Thyroid gland (tissue), 4 donors: Measurements from ENCODE around the gene CHCHD10. TPM values are rescaled to one million over a fixed set of nuclear protein-coding genes. Genes with fewer than 3 reads are reported as not detected.
A peak's percentile ranks its signal among the peaks of the same experiment; 100 is the strongest.

ENCODE experiments used
- DNase-seq, 2 donors: peaks; one replicate each; pipeline ENCODE4 v3.0.0-alpha.2; 2019
- H3K27ac ChIP-seq, 3 donors: fragments of 200-600 bp; sonication (generic); 1 replicate in 2 of 3; 2 replicates in 1 of 3; pipeline ENCODE4 v1.5.1; 2016 to 2019; ENCODE audit warnings: mild to moderate bottlenecking in 1 of 3, moderate library complexity in 1 of 3
- H3K27me3 ChIP-seq: fragments of 200-600 bp; sonication (generic); one replicate; pipeline ENCODE4 v1.5.1; 2019
- H3K36me3 ChIP-seq, 2 donors: fragments of 200-600 bp; sonication (generic); one replicate each; pipeline ENCODE4 v1.5.1; 2016 to 2019
- H3K4me1 ChIP-seq, 2 donors: fragments of 200-600 bp; sonication (generic); one replicate each; pipeline ENCODE4 v1.5.1; 2017 to 2019
- H3K4me3 ChIP-seq, 3 donors: fragments of 200-600 bp; sonication (generic); replicated peaks in 1 of 3; 1 replicate in 2 of 3; 2 replicates in 1 of 3; pipeline ENCODE4 v1.5.1; 2016; ENCODE audit warnings: mild to moderate bottlenecking in 1 of 3
- H3K9me3 ChIP-seq: fragments of 200-600 bp; sonication (generic); one replicate; pipeline ENCODE4 v1.5.1; 2017
- CTCF ChIP-seq, 6 experiments: fragments of 200-600 bp in 3 of 6; fragments of 450-650 bp in 3 of 6; sonication (generic) in 3 of 6; IDR thresholded peaks; one replicate each; pipeline ENCODE4 v1.5.1; 2016 to 2019; ENCODE audit warnings: antibody characterized with exemption in 6 of 6, mild to moderate bottlenecking in 2 of 6, inconsistent platforms in 1 of 6, moderate library complexity in 1 of 6
- POLR2A ChIP-seq, 2 donors: fragments of 450-650 bp; IDR thresholded peaks; one replicate each; pipeline ENCODE4 v1.6.1; 2017; ENCODE audit warnings: antibody characterized with exemption in 2 of 2, mild to moderate bottlenecking in 2 of 2, moderate library complexity in 1 of 2
- WGBS, 2 donors: methylation state at CpG; one replicate each; pipeline ENCODE4 v1.1.5; 2017; 5-methylcytosine and 5-hydroxymethylcytosine counted together
- intact Hi-C: fragments of 100-400 bp; cut with DNase I; formaldehyde crosslinking; loops from one replicate; pipeline ENCODE4 v1.15.1; 2023
- total RNA-seq, 4 donors: library from RNA; depleted of rRNA; stranded (reverse); fragments of >200 nt; gene quantifications; one replicate each; pipeline ENCODE4 v1.2.3, GENCODE V29; 2016

Gene CHCHD10
- total RNA-seq = 100 to 1,000 TPM in 1 of 4 donors, 10 to 100 TPM in 2, 1 to 10 TPM in 1; 9.4 to 154 (median 47.0) TPM

DNA sequence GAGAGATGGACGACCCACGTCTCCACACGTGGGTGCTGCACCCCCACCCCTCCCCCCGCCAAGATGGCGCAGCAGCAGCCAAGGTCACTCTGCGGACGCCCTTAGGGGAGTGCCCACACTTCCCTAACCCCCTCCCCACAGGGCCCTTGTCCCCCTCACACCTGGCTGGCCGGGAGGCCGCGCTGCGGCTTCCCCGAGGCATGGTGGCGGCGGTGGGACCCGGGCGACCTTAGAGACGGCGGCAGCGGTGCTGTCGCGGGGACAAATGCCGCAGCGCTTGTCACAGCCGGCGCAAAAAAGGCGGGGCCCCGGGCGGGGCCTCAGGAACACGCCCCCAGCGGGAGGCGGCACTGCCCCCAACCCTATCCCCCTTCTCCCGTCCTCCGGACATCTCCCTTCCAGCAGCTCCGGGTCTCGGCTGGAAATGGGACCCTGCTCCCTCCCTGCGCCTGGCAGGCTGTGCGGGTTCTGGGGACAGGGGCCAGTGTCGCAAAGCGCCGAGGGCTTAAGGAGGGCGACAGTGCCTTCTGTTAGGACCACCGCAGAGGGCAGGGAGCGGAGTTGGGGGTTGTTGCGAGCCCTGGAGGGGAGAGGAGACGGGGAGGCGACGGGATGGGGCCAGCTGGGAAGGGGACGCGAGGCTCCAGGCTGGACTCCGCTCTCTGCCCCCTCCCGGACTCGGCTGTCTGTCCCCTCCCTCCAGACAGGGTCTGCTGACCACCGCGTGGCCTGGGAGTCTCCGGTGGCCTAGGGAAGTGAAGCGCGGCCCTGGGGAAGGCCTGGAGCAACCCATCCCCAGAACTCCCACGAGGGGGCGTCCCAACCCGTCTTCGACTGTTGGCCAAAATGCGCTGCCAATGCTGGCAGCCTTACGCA is at the start of gene CHCHD10:
CHCHD10 (minus strand) TSS at position 300 of the 876 bp plus-strand sequence; CDS start at position 202, 98 bp downstream.
- Histone ChIP-seq H3K27ac (peak within 1 kb of the TSS; percentile 64 to 89 (median 84)), H3K4me3 (peak within 1 kb of the TSS; percentile 31 to 80 (median 78)), H3K36me3 (no peaks in the 10 kb centered on the region), H3K27me3 (no peaks in the 10 kb centered on the region), H3K4me1 (peaks cover 13 to 32% of the 10 kb centered on the region in 2 donors), H3K9me3 (no peaks in the 10 kb centered on the region)
- intact Hi-C loops = loop anchor here (5.0 kb wide), 1 partner anchor 79 kb away; no protein-coding TSS in a partner anchor
- TF ChIP-seq CTCF (IDR thresholded peaks at IDR 0.05) (peak; percentile 44 to 86 (median 73)), POLR2A (IDR thresholded peaks at IDR 0.05) (peak; percentile 71 to 96)
- DNase-seq = peak; percentile 87 to 92
- WGBS, 2 donors = 0 to 1% methylated on average over 19 to 23 of the region's 63 CpGs

DNA sequence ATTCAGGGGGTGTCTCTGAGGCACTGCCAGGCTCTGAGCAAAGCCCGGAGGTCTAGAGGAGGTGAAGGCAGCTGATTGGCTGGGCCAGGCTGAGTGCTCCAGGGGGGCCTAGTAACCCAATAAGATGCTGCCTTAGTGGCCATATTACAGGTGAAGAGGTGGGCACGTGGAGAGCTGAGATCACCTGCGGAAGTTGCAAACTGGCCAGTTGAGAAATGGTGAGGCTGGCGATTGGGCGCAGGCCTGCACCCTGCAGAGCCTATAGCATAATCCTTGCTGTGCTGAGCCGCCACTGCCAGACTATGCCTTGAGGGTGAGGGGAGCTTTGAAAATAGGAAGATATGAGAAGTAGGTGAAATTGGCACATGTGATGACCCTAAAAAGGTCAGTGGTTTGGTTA is 49.4 kb upstream of the CHCHD10 start:
- DNase-seq = no peak
- Histone ChIP-seq H3K36me3 (peaks cover 22 to 45% of the 10 kb centered on the region in 2 donors), H3K4me1 (peaks cover 0 to 18% of the 10 kb centered on the region in 2 donors), H3K9me3 (no peaks in the 10 kb centered on the region), H3K27ac (no peak overlapping the region), H3K27me3 (no peaks in the 10 kb centered on the region), H3K4me3 (no peak overlapping the region)
- TF ChIP-seq CTCF (IDR thresholded peaks at IDR 0.05) (no peak), POLR2A (IDR thresholded peaks at IDR 0.05) (no peak)
- intact Hi-C loops = no loop called here
- 90 to 97% methylated on average over 5 to 6 of the region's 6 CpGs for whole genome bisulfite sequencing, 2 donors

- no peak for TF ChIP-seq POLR2A (IDR thresholded peaks at IDR 0.05)
- TF ChIP-seq CTCF (IDR thresholded peaks at IDR 0.05) = no peak
- Histone ChIP-seq H3K4me1 (peaks cover 0 to 13% of the 10 kb centered on the region in 2 donors), H3K36me3 (peaks cover 22 to 47% of the 10 kb centered on the region in 2 donors), H3K27me3 (no peaks in the 10 kb centered on the region), H3K4me3 (no peak overlapping the region), H3K27ac (no peak overlapping the region), H3K9me3 (no peaks in the 10 kb centered on the region)
- no peak for DNase-seq
- WGBS, 2 donors = 83 to 90% methylated on average over 15 to 18 of the region's 18 CpGs
- intact Hi-C loops = no loop called here
These were observed 48.6 kb upstream of the CHCHD10 start for GRCh38 chr22:23816156-23816976.

DNA sequence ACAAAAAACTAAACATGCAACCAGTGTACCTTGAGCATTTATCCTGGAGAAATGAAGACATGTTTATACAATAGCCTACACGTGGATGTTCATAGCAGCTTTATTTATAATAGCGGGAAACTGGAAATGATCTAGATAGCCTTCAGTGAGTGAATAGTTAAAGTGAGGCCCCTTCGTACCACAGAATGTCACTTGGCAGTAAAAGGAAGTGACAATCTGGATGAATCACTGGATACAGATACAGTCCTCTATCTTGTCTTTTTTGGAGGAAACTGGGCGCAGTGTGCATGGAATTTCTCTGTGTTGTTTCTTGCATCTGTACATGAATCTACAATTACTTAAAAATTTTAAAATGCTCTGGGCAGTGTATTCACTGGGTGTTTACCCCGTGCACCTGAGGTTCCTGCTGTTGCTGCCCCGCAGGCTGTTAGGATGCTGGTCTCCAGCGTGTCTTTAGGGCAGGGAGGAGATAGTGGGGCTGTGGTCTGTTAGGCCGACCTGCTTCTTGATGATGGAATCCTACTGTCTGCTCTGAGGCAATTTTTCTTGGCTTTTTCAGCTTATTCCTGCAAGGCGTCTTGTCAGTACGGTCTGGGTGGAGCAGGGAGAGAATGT is 47.9 kb upstream of the CHCHD10 start:
- no peaks in the 10 kb centered on the region for H3K9me3 ChIP-seq
- H3K36me3 ChIP-seq = peaks cover 22 to 43% of the 10 kb centered on the region in 2 donors
- peaks cover 0 to 6% of the 10 kb centered on the region in 2 donors for H3K4me1 ChIP-seq
- intact Hi-C loops = no loop called here
- no peak overlapping the region for H3K4me3 ChIP-seq
- TF ChIP-seq POLR2A (IDR thresholded peaks at IDR 0.05) = no peak
- no peak for TF ChIP-seq CTCF (IDR thresholded peaks at IDR 0.05)
- 80 to 83% methylated on average over 10 of the region's 10 CpGs for WGBS, 2 donors
- DNase-seq = no peak
- H3K27ac ChIP-seq = no peak overlapping the region
- no peaks in the 10 kb centered on the region for H3K27me3 ChIP-seq
